Measurements from ENCODE around the gene ZSCAN21.

DNA sequence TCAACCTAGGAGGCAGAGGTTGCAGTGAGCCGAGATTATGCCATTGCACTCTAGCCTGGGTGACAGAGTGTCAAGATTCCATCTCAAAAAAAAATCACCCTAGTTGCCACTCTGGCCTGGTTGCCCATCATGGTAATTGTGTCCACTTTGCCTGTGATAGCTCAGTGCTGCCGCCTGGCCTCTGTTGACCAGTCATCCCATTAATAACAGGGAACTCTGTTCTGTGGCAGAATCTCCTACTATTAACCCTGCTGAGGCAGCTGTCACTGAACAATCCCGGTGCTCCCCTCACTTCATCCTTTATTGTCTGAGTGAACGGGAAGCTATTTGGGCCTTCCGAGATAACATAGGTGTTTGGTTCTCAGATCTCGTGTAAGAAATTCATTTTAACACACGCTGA lies 17.4 kb downstream of the ZSCAN21 start:
- TF ChIP-seq, protein P1, sequence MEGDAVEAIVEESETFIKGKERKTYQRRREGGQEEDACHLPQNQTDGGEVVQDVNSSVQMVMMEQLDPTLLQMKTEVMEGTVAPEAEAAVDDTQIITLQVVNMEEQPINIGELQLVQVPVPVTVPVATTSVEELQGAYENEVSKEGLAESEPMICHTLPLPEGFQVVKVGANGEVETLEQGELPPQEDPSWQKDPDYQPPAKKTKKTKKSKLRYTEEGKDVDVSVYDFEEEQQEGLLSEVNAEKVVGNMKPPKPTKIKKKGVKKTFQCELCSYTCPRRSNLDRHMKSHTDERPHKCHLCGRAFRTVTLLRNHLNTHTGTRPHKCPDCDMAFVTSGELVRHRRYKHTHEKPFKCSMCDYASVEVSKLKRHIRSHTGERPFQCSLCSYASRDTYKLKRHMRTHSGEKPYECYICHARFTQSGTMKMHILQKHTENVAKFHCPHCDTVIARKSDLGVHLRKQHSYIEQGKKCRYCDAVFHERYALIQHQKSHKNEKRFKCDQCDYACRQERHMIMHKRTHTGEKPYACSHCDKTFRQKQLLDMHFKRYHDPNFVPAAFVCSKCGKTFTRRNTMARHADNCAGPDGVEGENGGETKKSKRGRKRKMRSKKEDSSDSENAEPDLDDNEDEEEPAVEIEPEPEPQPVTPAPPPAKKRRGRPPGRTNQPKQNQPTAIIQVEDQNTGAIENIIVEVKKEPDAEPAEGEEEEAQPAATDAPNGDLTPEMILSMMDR (IDR thresholded peaks at IDR 0.05): no peak
- no peak for TF ChIP-seq POLR2A (IDR thresholded peaks at IDR 0.05)

Measured in thyroid gland (tissue), 4 donors.